RCC 7860 (cell line): Measurements from ENCODE around the gene COL8A2.

Source experiments
- DNase-seq: peaks from one replicate; pipeline ENCODE4 v3.0.0-alpha.2; 2015; ENCODE audit warnings: low spot score
- FAIRE-seq: peaks from 2 replicates; lab custom pipeline; 2012; peaks lifted over from hg19 to GRCh38; lab: Jason Lieb, UNC

Gene COL8A2

DNA sequence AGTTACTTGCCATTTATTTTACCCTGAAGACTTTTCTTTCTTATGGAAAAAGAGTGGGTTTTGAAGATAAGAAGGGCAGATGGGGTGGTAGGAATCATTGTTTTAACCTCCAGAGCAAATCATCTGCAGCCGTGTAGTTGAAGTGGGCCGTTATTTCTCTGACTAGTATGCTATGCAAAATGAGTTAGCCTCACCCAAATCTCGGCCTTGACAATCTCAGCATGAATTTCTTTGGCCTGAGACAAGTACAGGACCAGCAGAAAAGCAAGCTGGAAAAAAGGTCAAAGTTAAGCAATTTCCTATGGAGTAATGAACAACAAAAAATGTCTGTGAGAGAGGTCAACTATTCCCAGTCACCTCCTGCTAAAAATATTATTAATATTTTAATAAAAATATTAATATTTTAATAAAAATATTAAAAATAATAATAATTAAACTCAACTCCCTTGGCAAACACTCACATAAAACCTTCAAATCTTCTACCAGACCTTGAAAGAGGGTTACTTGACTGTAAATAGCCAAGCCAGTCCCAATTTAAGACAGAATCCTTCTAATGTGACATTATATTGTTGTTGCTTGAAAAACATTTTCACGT is 47.9 kb downstream of the COL8A2 start:
- FAIRE-seq, result no peak

GRCh38 chr1:36070349-36070748 is 54.7 kb downstream of the COL8A2 start:
- FAIRE-seq, result no peak
- no peak for DNase-seq

More for the DNA sequence above, 47.9 kb downstream of the COL8A2 start:
- no peak for DNase-seq

DNA sequence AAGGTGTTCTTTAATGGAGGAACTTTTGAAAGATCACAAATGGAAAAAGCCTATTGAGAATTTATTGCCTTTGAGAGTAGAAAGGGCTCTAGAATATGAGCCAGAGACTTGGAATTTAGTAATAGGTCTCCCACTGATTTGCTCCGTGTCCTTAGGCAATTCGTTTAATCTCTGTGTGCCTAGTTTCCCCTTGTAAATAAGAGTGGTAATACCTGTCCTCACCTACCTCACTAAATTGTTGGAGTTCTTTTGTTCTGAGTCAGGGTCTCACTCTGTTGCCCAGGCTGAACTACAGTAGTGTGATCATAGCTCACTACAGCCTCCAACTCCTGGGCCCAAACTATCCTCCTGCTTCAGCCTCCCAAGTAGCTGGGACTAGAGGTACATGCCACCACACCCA is 56.2 kb downstream of the COL8A2 start:
- no peak for FAIRE-seq
- DNase-seq, result no peak

GRCh38 chr1:36067871-36068270 is 57.2 kb downstream of the COL8A2 start:
- FAIRE-seq, result no peak

GRCh38 chr1:36062315-36062714 is 62.7 kb downstream of the COL8A2 start:
- no peak for DNase-seq
- no peak for FAIRE-seq

More at GRCh38 chr1:36067871-36068270, 57.2 kb downstream of the COL8A2 start:
- no peak for DNase-seq

DNA sequence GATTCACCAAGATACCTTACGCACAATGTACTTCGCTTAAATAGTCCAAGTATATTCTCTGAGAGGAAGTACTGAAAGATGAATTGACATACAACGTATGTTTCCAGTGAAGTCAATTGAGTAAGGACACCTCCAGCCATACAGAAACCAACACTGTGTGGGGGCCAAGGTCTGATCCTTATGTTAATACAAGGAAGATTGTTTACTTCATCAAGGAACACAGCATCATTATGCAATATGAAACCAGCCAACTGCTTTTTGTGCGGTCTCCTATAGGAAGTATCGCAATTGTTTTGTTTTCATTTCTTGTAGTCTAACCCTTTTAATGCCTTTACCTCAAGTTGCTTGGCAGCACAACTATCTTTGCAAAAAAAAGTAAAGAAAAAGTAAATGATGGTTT is 69.3 kb downstream of the COL8A2 start:
- FAIRE-seq (no peak), DNase-seq (no peak)

- DNase-seq (no peak), FAIRE-seq (no peak)
Measured at GRCh38 chr1:36053978-36054377, 71.0 kb downstream of the COL8A2 start.

DNA sequence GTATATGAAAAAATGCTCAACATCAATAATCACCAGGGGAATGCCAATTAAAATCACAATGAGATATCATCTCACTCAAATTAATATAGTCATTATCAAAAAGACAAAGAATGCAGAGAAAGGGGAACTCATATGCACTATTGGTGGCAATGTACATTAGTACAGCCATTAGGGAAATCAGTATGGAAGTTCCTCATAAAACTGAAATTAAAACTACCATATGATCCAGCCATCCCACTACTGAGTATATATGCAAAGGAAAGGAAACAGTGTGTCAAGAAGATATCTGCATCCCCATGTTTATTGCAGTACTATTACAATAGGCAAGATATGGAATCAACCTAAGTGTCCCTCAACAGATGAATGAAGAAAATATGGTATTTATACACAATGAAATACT is 73.2 kb downstream of the COL8A2 start:
- DNase-seq, result no peak
- FAIRE-seq, result no peak
